GM21423 (cell line): Measurements from ENCODE around the gene NOL4L.

ENCODE experiments used
- ATAC-seq: cut with Tn5 transposase; IDR thresholded peaks from one replicate; pipeline ENCODE4 v1.9.1; 2021; ENCODE audit warnings: mild to moderate bottlenecking, moderate library complexity; ENCODE audit not compliant: unreplicated experiment

NOL4L gene

DNA sequence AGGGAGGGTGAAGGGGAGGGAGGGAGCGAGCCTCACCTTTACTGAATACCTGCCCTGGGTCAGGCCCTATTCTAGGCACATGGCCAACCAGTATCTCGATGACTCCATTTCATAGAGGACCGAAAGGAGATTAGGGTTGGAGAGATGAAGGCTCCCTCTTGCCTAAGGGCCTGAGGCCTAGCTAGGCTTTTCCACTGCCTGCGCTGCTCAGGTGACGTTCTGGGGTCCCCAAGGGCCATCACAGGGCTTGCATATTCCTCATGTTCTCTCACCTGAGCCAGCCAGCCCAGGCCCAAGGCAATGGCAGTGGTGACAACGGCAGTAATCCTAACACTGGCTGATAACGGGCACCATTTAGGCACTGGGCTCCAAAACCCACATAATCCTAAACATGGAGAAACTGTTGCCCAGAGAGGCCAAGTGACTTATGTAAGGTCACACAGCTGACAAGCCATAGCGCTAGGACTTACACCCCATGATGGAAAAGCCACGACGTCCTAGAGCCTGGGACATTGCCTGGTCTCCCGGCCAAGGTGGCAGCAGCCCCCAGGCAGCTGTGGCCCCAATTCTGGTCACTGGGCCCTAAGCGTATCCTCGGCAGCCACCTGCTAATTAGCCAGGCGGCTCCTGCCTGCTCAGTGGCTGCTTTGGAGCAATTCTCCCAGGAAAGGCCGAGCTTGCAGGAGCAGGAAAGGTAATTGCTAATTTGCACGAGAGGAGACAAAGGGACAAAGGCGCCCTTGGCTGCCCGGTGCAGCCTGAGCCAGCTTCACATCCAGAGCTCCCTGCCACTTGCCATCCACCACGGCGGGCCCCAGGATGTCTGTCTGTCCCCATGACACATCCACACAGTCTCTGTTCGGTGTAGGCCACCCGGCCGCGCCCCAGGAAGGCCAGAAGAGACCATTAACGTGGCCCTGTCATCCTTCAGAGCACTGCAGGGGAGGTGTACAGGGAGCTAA lies 21.5 kb downstream of the NOL4L start:
- ATAC-seq: no peak

- no peak for ATAC-seq
These were observed 22.6 kb downstream of the NOL4L start for GRCh38 chr20:32562495-32562911.

GRCh38 chr20:32560989-32561830 lies 23.9 kb downstream of the NOL4L start:
- ATAC-seq: no peak

- ATAC-seq: no peak
These were observed 24.6 kb downstream of the NOL4L start for GRCh38 chr20:32560482-32560988.

DNA sequence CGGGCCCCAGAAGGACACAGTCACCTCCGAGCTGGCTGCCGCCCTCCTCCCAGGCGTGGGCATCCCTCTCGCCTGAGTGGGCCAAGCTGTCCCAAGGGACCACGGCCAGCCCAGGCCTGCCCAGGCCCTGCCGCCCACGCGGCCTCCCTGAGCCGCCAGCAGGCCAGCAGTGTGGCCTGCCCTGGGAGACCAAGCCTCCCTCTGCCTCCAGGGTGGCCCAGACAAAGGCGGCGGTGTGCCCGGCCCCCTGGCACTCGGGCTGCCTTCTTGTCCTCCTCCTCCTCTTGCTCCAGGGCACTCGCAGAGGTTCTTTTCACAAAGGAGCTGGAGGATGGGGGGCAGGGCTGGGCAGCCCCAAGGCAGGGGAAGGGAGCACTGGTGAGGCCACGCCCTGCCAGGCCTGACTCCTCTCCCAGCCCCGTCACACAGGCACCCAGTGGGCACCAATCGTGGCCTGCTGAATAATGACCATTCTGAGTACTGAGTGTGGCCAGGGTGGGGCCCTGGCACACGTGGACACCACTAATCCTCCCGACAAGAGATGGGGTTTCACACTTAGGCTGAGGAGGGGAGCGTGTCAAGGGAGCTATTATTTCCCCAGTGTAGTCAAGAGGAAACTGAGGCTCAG lies 25.3 kb downstream of the NOL4L start:
- ATAC-seq: no peak

GRCh38 chr20:32559205-32559752 lies 25.9 kb downstream of the NOL4L start:
- no peak for ATAC-seq

DNA sequence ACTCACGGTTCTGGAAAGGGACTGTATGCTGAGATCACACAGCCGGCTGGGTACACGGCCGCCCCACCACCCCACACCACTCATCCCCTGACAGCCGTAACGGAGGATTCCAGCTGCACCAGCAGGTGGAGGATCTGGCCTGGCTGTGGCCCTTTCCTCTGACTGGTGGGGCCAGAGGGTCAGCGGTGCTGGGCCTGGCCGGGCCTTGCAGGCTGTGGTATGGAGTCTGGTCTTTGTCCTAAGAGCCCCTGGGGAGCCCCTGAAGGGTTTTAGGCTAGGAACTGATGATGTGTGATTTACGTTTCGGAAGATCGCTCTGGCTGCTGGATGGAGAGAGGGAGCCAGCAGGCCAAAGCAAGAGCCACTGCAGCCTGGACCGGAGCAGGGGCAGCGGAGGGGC lies 26.6 kb downstream of the NOL4L start:
- ATAC-seq: no peak

GRCh38 chr20:32557319-32557718 lies 27.8 kb downstream of the NOL4L start:
- ATAC-seq: no peak

- no peak for ATAC-seq
These were observed 28.6 kb downstream of the NOL4L start for GRCh38 chr20:32556312-32557184.

- ATAC-seq: no peak
These were observed 29.5 kb downstream of the NOL4L start for GRCh38 chr20:32555584-32555983.

DNA sequence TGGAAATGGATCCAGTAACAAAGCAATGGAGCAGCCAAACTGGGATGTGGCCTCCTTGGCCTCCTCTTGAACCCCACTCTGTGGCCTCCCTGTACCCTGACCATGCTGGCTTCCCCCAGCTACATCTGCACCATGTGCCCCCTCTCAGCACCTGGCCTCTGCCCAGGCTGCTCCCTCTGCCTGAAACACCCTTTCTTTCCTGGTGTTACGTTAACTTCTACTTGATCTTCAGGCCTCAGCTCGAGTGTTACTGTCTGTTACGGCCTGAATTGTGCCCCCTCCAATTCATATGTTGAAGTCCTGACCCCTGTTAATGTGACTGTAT lies 30.2 kb downstream of the NOL4L start:
- ATAC-seq: no peak

- ATAC-seq: no peak
These were observed 31.5 kb downstream of the NOL4L start for GRCh38 chr20:32553618-32554017.

GRCh38 chr20:32551693-32552092 lies 33.4 kb downstream of the NOL4L start:
- no peak for ATAC-seq

DNA sequence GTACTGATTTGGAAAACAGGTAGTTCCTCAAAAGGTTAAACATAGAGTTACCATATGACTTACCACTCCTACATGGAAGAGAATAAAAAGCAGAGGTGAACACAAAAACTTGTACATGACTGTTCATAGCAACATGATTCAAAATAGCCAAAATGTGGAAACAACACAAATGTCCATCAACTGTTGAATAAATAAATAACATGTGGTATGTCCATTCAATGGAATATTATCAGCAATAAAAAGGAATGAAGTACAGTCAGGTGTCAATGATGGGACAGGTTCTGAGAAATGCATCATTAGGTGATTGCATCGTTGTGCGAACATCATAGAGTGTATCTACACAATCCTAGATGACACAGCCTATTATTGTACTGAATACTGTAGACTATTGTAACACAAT lies 35.3 kb downstream of the NOL4L start:
- no peak for ATAC-seq

GRCh38 chr20:32547753-32548034 lies 37.4 kb downstream of the NOL4L start:
- no peak for ATAC-seq

DNA sequence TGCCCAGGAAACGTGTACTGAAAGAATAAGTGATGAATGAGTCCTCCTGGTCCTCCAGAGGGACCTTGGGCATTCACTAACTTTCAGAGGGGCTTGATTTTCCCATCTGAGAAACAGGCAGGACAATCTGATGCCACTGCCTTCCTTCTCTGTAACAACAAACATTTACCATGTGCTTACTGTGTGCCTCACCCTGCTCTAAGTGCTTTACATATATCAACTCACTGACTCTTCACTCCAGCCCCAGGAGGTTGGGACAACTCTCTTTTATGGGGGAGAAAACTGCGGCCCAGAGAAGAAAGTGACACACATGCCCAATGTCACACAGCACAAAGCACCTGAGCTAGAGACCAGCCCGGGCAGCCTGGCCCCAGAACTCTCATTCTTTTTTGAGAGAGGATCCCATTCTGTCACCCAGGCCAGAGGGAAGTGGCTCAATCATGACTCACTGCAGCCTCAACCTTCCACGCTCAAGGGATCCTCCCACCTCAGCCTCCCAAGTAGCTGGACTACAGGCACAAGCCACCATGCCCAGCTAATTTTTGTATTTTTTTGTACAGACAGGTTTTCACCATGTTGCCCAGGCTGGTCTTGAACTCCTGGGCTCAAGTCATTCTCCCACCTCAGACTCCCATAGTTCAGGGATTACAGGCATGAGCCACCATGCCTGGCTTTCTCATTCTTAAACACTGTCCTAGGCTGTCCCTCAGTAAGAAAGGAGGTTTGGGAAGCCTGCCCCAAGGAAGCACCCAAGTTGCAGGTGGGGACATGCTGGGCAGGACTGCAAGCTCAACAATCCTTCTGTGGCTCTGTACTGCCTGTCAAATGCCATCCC lies 38.0 kb downstream of the NOL4L start:
- no peak for ATAC-seq

DNA sequence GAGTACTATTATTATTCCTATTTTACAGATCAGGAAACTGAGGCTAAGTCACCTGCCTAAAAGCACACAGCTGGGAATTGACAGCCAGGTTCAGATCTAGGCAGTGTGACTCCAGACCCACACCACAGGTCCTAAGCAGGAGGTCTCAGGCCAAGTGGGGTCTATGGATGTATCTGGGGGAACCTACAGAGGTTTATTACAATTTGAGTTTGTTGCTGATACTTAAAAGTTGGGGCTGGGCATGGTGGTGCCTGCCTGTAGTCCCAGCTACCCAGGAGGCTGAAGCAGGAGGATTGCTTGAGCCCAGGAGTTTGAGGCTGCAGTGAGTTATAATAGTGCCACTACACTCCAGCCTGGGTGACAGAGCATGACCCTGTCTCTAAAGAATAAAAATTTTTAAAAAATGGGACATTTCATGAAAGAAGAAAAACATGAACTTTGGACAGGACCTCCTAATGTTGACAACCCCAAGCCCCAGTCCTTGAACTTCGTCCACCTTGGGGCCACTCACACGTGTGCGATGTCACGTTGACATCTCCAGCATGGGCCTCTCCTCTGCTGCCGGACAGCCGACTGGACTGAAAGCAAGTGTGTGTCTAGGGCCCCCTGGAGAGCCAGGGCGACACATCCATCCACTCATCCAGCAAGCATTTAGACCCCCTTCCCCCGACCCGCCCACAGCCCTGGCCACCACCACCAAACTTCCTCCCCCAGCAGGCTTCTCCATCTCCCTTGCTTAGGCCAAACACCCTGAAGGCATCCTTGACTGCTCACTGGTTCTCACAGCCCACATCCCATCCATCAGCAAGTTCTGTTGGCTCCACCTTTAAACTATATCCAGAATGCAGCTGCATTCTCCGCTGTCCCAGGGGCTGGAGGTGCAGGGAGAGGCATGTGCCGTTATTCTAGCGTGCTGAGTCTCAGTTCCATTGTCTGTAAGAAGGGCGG lies 40.0 kb downstream of the NOL4L start:
- no peak for ATAC-seq

- ATAC-seq: no peak
These were observed 40.8 kb downstream of the NOL4L start for GRCh38 chr20:32544260-32544722.
